Esophagus squamous epithelium (tissue), 4 donors: ENCODE measurements around the gene SMAD5.

Experiments
- CTCF ChIP-seq, 6 experiments: fragments of 450-650 bp in 4 of 6; fragments of 200-600 bp in 2 of 6; sonication (generic) in 2 of 6; IDR thresholded peaks; one replicate each; pipeline ENCODE4 v1.5.1; 2016 to 2019; ENCODE audit warnings: antibody characterized with exemption in 6 of 6, mild to moderate bottlenecking in 4 of 6, moderate library complexity in 4 of 6
- POLR2A ChIP-seq, 4 donors: fragments of 450-650 bp; IDR thresholded peaks; one replicate each; pipeline ENCODE4 v1.6.1; 2017; ENCODE audit warnings: antibody characterized with exemption in 4 of 4, mild to moderate bottlenecking in 4 of 4, moderate library complexity in 3 of 4

- TF ChIP-seq CTCF (IDR thresholded peaks at IDR 0.05) (no peak), POLR2A (IDR thresholded peaks at IDR 0.05) (no peak)
Observed at GRCh38 chr5:136194576-136194975, 61.9 kb downstream of the SMAD5 start.
